GM10266 (cell line): Measurements from ENCODE around the gene MAS1L.
"Not testable (repeated sequence)": the region's sequence is repeated elsewhere in the genome, so short reads cannot be mapped to it uniquely, and the experiment has no call there.

Experiments used
- DNase-seq: peaks from one replicate; pipeline ENCODE4 v3.0.0; 2012; ENCODE audit errors: extremely low spot score
- TF ChIP-seq, protein P1 (sequence below): IDR thresholded peaks from 2 replicates; pipeline ENCODE4 v1.5.1; 2012; ENCODE audit warnings: mild to moderate bottlenecking, low read depth; ENCODE audit not compliant: control insufficient read depth, insufficient read depth; ENCODE audit errors: missing control alignments

MAS1L gene

DNA sequence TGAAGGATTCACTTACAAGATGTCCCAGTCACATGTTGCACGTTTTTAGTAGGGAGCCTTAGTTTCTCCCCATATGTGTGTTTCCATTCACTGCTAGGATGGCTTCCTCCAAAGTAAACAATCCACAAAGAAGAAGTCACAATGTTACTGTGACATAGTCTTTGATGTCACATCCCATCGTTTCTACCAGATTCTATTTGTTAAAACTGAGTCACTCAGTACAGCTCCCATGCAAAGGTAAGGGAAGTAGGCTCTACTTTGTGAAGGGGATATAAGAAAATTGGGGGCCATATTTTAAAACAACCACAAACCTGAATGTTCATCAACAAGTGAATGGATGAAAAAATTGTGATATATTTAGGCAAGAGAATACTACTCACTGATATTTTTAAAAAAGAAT, 30.8 kb downstream of the MAS1L start, which contains the start of the genes OR11A1 and OR2H1:
Gene OR11A1, minus strand, starts transcription at position 101 of the 400 bp plus-strand sequence. CDS start 29,430 bp downstream, outside the sequence.
Gene OR2H1, plus strand, starts transcription at position 185 of the 400 bp plus-strand sequence. CDS start 4,615 bp downstream, outside the sequence.
- TF ChIP-seq, protein P1, sequence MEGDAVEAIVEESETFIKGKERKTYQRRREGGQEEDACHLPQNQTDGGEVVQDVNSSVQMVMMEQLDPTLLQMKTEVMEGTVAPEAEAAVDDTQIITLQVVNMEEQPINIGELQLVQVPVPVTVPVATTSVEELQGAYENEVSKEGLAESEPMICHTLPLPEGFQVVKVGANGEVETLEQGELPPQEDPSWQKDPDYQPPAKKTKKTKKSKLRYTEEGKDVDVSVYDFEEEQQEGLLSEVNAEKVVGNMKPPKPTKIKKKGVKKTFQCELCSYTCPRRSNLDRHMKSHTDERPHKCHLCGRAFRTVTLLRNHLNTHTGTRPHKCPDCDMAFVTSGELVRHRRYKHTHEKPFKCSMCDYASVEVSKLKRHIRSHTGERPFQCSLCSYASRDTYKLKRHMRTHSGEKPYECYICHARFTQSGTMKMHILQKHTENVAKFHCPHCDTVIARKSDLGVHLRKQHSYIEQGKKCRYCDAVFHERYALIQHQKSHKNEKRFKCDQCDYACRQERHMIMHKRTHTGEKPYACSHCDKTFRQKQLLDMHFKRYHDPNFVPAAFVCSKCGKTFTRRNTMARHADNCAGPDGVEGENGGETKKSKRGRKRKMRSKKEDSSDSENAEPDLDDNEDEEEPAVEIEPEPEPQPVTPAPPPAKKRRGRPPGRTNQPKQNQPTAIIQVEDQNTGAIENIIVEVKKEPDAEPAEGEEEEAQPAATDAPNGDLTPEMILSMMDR = no peak
- DNase-seq = no peak

DNA sequence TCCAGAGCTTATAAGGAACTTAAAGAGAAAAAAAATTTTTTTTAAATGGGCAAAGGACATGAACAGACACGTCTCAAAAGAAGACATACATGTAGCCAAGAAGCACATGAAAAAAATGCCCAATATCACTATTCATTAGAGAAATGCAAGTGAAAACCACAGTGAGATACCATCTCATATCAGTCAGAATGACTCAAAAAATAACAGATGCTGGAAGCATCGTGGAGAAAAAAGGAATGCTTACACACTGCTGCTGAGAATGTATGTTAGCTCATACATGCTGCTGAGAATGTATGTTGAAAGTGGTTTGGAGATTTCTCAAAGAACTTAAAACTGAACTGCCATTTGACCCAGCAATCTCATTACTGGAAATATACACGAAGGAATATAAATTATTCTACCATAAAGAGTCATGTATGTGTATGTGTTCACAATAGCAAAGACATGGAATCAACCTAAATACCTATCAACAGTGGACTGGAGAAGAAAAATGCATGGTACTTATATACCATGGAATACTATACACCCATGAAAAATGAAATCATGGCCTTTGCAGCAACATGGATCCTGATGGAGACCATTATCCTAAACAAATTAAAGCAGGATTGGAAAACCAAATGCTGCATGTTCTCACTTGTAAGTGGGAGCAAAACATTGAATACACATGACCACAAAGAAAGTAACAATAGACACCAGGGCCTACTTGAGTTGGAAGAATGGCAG, 36.1 kb downstream of the MAS1L start:
- TF ChIP-seq, protein P1 = no peak
- DNase-seq = no peak

DNA sequence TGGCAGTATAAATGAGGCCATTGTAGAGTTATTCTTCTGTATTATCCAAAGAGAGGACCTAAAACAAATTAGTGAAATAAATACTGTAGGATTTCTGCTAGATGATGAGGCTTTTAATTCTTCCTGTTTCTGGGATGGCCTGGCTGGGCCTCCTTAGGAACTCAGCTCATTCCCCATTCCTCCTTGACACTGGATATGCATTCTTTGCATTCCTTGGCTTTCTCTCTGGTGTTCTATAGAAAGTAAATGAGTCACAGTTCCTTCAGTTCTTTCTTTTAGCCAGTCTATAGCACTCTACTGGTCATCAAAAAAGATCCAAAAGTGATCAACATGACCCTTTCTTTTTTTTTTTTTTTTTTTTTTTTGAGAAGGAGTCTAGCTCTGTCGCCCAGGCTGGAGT, 40.1 kb downstream of the MAS1L start:
- TF ChIP-seq, protein P1 = no peak
- no peak for DNase-seq

DNA sequence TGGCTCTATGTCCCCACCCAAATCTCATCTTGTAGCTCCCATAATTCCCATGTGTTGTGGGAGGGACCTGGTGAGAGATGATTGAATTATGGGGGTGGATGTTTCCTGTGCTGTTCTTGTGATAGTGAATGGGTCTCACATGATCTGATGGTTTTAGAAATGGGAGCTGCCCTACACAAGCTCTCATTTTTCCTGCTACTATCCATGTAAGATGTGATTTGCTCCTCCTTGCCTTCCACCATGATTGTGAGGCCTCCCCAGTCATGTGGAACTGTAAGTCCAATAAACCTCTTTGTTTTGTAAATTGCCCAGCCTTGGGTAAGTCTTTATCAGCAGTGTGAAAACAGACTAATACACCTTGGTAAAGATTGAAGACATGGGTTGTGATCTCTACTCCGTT, 43.7 kb downstream of the MAS1L start:
- DNase-seq = not testable (repeated sequence)

DNA sequence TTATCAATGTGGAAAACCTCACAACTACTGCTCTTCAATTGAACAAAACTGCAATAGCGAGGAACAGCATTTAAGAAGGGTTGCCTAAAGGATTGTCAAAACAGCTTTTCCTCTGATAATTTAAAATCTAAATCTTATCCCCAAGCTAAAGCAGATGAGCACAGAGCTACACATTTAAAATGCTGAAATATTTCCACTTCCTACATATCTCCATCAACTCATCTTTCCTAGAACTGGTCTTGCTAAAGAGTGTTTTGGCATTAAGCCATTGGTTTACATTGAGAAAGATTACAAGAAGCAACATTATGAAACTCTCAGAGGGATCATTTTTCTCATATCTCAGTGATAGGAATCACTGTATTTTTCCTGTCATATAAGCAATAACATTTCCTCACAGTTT, 45.0 kb downstream of the MAS1L start:
- no peak for DNase-seq
- TF ChIP-seq, protein P1 = no peak

DNA sequence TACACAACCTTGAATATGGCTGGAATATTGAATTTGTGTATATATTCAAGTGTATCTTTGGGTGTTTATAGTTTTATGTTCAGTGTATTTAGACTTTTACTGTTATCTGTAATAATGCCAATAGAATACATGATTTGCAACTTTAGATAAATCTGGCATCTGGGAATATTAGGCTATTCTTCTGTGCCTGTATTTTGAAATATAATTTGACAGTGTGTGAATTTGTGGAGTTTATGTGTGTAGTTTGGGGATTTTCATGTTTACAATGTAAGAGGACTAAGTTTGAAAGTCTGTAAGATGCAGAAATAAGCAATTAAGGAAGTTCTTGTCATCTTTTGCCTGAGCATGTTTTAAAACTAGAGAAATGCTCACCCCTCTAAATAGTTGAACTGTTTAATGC, 48.8 kb downstream of the MAS1L start, which contains the start of gene OR10C1:
Gene OR10C1, plus strand, starts transcription at position 301 of the 400 bp plus-strand sequence. CDS start 710 bp downstream, outside the sequence.
- no peak for DNase-seq
- TF ChIP-seq, protein P1 = no peak

DNA sequence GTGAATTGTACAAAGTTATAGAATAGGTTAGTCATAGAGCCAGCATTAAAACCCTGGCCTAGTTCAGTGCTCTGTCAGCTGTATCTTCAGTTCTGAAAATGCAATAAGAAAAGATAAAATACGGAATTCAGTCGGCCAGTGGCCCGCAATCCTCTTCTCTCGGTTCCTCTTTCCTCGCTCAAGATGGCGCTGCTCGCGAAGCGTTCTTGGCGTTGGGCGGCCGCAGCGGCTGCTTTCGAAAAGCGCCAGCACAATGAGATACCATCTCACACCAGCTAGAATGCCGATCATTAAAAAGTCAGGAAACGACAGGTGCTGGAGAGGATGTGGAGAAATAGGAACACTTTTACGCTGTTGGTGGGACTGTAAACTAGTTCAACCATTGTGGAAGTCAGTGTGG, 51.0 kb downstream of the MAS1L start:
- not testable (repeated sequence) for DNase-seq
